Erythroblast (primary cell): Measurements from ENCODE around the gene OPTC.

ENCODE experiments used
- GATA1 ChIP-seq: IDR thresholded peaks from 2 replicates; pipeline ENCODE4 v1.6.1; 2011; ENCODE audit warnings: low read depth, mild to moderate bottlenecking, control low read depth, low read length, moderate library complexity
- POLR2A ChIP-seq: IDR thresholded peaks from 2 replicates; pipeline ENCODE4 v1.6.1; 2011; ENCODE audit warnings: mild to moderate bottlenecking, low read length

DNA sequence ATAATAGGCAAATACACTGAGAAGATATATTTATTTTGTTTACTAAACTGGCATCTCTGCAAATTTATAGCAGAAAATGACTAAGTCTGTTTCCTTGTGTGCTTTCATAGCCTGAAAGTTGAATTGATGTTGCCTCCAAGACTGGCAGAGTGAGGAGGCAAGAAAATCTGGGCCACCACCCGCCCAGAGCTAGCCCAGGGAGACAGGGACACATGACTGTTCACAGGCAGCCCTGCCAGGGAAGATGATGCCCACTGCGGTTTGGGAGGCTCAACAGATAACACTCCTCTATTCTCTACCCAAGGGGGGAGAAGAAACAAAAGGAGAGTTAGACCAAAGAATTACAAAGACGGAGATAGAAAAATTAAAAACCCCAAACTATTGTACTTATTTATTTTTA lies 37.1 kb downstream of the OPTC start:
- TF ChIP-seq POLR2A, result no peak
- no peak for TF ChIP-seq GATA1
